HL-60 (cell line): ENCODE data around the gene IRS2.

Experiments used
- DNase-seq, 2 experiments: peaks; one replicate each; pipeline ENCODE4 v3.0.0-alpha.2; 2010 to 2020; ENCODE audit warnings: low read depth in 1 of 2, low spot score in 1 of 2
- H3K27ac ChIP-seq: fragments of 250-450 bp; sonication (Bioruptor Pico); replicated peaks from 2 replicates; pipeline ENCODE4 v1.5.1; 2020; ENCODE audit warnings: mild to moderate bottlenecking, moderate library complexity
- H3K27me3 ChIP-seq: fragments of 250-450 bp; sonication (Bioruptor Pico); 2 replicates; pipeline ENCODE4 v1.5.1; 2021; ENCODE audit warnings: mild to moderate bottlenecking, moderate library complexity; ENCODE audit not compliant: insufficient read depth, poor library complexity, severe bottlenecking
- H3K4me3 ChIP-seq: replicated peaks from 2 replicates; pipeline ENCODE4 v1.5.1; 2011; ENCODE audit warnings: mild to moderate bottlenecking, control low read depth, low read length; ENCODE audit not compliant: insufficient read depth
- GABPA ChIP-seq: IDR thresholded peaks from 2 replicates; pipeline ENCODE4 v1.6.1; 2012; ENCODE audit warnings: low read depth
- POLR2AphosphoS5 ChIP-seq: IDR thresholded peaks from 2 replicates; pipeline ENCODE4 v1.6.1; 2012; ENCODE audit warnings: low read depth
- REST ChIP-seq: IDR thresholded peaks from 2 replicates; pipeline ENCODE4 v1.6.1; 2012; ENCODE audit warnings: low read depth; ENCODE audit not compliant: insufficient replicate concordance
- SPI1 ChIP-seq: IDR thresholded peaks from 2 replicates; pipeline ENCODE4 v1.6.1; 2012; ENCODE audit warnings: low read depth, mild to moderate bottlenecking, borderline replicate concordance
- TF ChIP-seq, protein P1 (sequence below): IDR thresholded peaks from one replicate; pipeline ENCODE4 v1.5.1; 2011; ENCODE audit warnings: low read length, control low read depth, inconsistent platforms; ENCODE audit not compliant: insufficient read depth

The IRS2 gene

GRCh38 chr13:109768616-109769015, 17.8 kb downstream of the IRS2 start:
- TF ChIP-seq REST (no peak), GABPA (no peak), SPI1 (no peak), POLR2AphosphoS5 (no peak)
- TF ChIP-seq, protein P1, sequence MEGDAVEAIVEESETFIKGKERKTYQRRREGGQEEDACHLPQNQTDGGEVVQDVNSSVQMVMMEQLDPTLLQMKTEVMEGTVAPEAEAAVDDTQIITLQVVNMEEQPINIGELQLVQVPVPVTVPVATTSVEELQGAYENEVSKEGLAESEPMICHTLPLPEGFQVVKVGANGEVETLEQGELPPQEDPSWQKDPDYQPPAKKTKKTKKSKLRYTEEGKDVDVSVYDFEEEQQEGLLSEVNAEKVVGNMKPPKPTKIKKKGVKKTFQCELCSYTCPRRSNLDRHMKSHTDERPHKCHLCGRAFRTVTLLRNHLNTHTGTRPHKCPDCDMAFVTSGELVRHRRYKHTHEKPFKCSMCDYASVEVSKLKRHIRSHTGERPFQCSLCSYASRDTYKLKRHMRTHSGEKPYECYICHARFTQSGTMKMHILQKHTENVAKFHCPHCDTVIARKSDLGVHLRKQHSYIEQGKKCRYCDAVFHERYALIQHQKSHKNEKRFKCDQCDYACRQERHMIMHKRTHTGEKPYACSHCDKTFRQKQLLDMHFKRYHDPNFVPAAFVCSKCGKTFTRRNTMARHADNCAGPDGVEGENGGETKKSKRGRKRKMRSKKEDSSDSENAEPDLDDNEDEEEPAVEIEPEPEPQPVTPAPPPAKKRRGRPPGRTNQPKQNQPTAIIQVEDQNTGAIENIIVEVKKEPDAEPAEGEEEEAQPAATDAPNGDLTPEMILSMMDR, result no peak
- H3K27ac ChIP-seq, result no peak overlapping the region
- H3K4me3 ChIP-seq, result no peak overlapping the region
- no peaks in the 10 kb centered on the region for H3K27me3 ChIP-seq
- no peak for DNase-seq

GRCh38 chr13:109768176-109768575, 18.2 kb downstream of the IRS2 start:
- Histone ChIP-seq H3K27me3 (no peaks in the 10 kb centered on the region), H3K27ac (no peak overlapping the region), H3K4me3 (no peak overlapping the region)
- TF ChIP-seq, protein P1, result no peak
- TF ChIP-seq POLR2AphosphoS5 (no peak), REST (no peak), GABPA (no peak), SPI1 (no peak)
- DNase-seq, result no peak

GRCh38 chr13:109767023-109767422, 19.4 kb downstream of the IRS2 start:
- no peak overlapping the region for H3K27ac ChIP-seq
- H3K4me3 ChIP-seq, result no peak overlapping the region
- DNase-seq, result no peak
- no peak for TF ChIP-seq GABPA
- H3K27me3 ChIP-seq, result no peaks in the 10 kb centered on the region

DNA sequence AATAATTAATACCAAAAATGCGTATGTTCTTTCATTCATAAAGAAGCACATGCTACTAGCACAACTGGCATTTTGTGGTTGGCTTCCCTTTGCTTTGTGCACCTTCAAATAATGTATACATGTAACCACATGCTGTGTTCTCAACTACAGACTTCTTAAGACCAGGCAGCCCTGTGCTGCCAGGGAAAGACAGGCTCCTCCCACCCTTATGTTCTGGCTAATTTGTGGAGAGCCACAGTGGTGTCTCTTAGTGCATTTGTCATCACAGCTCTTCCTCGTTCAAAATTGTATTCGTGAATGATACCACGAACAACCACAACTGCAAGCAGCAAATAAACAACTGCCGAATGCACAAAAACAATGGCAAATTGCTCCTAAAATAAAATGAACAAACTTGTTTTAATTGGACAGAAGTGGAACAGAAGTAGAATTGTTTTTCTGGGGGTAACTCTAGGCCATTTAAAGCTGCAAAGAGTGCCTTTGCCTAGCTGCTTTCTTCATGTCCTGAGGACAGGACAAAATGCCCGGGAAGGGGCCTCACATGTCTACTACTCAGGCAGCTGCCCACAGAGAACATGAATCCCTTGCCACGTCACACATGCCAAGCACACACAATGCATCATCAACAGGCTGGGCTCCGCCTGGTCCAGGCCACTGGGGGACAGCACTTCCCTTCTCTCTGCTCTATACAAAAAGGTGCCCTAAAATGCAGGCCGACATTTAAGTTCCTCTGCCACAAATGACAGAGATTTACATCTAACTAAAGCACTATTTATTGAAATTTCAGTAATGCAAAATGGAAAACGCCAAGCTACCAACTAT, 21.7 kb downstream of the IRS2 start:
- H3K4me3 ChIP-seq, result no peak overlapping the region
- DNase-seq, result peak in 1 of 2 experiments; percentile 55
- TF ChIP-seq POLR2AphosphoS5, result no peak
- peak; percentile 53; the same call in 1 of the 2 replicates for TF ChIP-seq SPI1
- no peak for TF ChIP-seq GABPA
- no peak for TF ChIP-seq REST
- TF ChIP-seq, protein P1, result peak; percentile 11
- H3K27me3 ChIP-seq, result no peaks in the 10 kb centered on the region
- H3K27ac ChIP-seq, result no peak overlapping the region
